ENCODE data around the gene IFI16. TPM values are rescaled to one million over a fixed set of nuclear protein-coding genes. Genes with fewer than 3 reads are reported as not detected.
"Not testable (repeated sequence)": the region's sequence is repeated elsewhere in the genome, so short reads cannot be mapped to it uniquely, and the experiment has no call there.

Gene IFI16
- total RNA-seq, 1 donor from 2014 or later, result 232 TPM

GRCh38 chr1:159040893-159041724, 31.4 kb downstream of the IFI16 start:
- H3K9me3 Mint-ChIP-seq, result no peaks in the 10 kb centered on the region
- H3K27ac Mint-ChIP-seq, result peak overlapping the region; percentile 67
- H3K36me3 Mint-ChIP-seq (ENCODE audit: low read depth), result peaks cover 57% of the 10 kb centered on the region
- H3K27me3 Mint-ChIP-seq (ENCODE audit: insufficient read depth), result no peaks in the 10 kb centered on the region
- H3K4me3 Mint-ChIP-seq, result no peak overlapping the region
- intact Hi-C loops (cut with micrococcal nuclease), result loop anchor here (2.0 kb wide), 1 partner anchor 14 kb away; no protein-coding TSS in a partner anchor
- H3K4me1 Mint-ChIP-seq (ENCODE audit: low read depth), result peaks cover 57% of the 10 kb centered on the region
- DNase-seq (ENCODE audit: low spot score), result no peak

GRCh38 chr1:159046486-159046885, 36.8 kb downstream of the IFI16 start:
- Mint-ChIP-seq H3K36me3 (ENCODE audit: low read depth) (peaks cover 61% of the 10 kb centered on the region), H3K27ac (peak overlapping the region; percentile 81), H3K4me3 (peak overlapping the region; percentile 17), H3K4me1 (ENCODE audit: low read depth) (peaks cover 63% of the 10 kb centered on the region)
- DNase-seq (ENCODE audit: low spot score); H3K9me3 Mint-ChIP-seq; H3K27me3 Mint-ChIP-seq (ENCODE audit: insufficient read depth): not testable (repeated sequence)
- intact Hi-C loops (cut with micrococcal nuclease), result loop anchor here (1.0 kb wide), 3 partner anchors 31 to 43 kb away; no protein-coding TSS in a partner anchor

GRCh38 chr1:159051436-159051835, 41.7 kb downstream of the IFI16 start:
- Mint-ChIP-seq H3K4me1 (ENCODE audit: low read depth) (peaks cover 71% of the 10 kb centered on the region), H3K27ac (peak overlapping the region; percentile 91), H3K36me3 (ENCODE audit: low read depth) (peaks cover 74% of the 10 kb centered on the region), H3K4me3 (no peak overlapping the region), H3K27me3 (ENCODE audit: insufficient read depth) (no peaks in the 10 kb centered on the region), H3K9me3 (no peaks in the 10 kb centered on the region)
- intact Hi-C loops (cut with micrococcal nuclease), result no loop called here
- no peak for DNase-seq (ENCODE audit: low spot score)

GRCh38 chr1:159054427-159054826, 44.7 kb downstream of the IFI16 start:
- Mint-ChIP-seq H3K4me1 (ENCODE audit: low read depth) (peaks cover 58% of the 10 kb centered on the region), H3K36me3 (ENCODE audit: low read depth) (peaks cover 69% of the 10 kb centered on the region), H3K9me3 (no peaks in the 10 kb centered on the region), H3K27ac (peak overlapping the region; percentile 75), H3K4me3 (no peak overlapping the region), H3K27me3 (ENCODE audit: insufficient read depth) (no peaks in the 10 kb centered on the region)
- intact Hi-C loops (cut with micrococcal nuclease), result no loop called here
- no peak for DNase-seq (ENCODE audit: low spot score)

GRCh38 chr1:159055181-159055641, 45.5 kb downstream of the IFI16 start:
- Mint-ChIP-seq H3K4me3 (no peak overlapping the region), H3K27ac (peak overlapping the region; percentile 56), H3K9me3 (no peaks in the 10 kb centered on the region), H3K4me1 (ENCODE audit: low read depth) (peaks cover 52% of the 10 kb centered on the region), H3K36me3 (ENCODE audit: low read depth) (peaks cover 70% of the 10 kb centered on the region), H3K27me3 (ENCODE audit: insufficient read depth) (no peaks in the 10 kb centered on the region)
- no peak for DNase-seq (ENCODE audit: low spot score)
- intact Hi-C loops (cut with micrococcal nuclease), result no loop called here

GRCh38 chr1:159056069-159056698, 46.5 kb downstream of the IFI16 start:
- H3K27ac Mint-ChIP-seq, result peak overlapping the region; percentile 47
- H3K9me3 Mint-ChIP-seq, result no peaks in the 10 kb centered on the region
- H3K4me3 Mint-ChIP-seq, result no peak overlapping the region
- H3K36me3 Mint-ChIP-seq (ENCODE audit: low read depth), result peaks cover 65% of the 10 kb centered on the region
- DNase-seq (ENCODE audit: low spot score), result no peak
- peaks cover 47% of the 10 kb centered on the region for H3K4me1 Mint-ChIP-seq (ENCODE audit: low read depth)
- H3K27me3 Mint-ChIP-seq (ENCODE audit: insufficient read depth), result no peaks in the 10 kb centered on the region
- intact Hi-C loops (cut with micrococcal nuclease), result no loop called here

- intact Hi-C loops (cut with micrococcal nuclease), result no loop called here
- no peak for DNase-seq (ENCODE audit: low spot score)
- H3K9me3 Mint-ChIP-seq, result no peaks in the 10 kb centered on the region
- H3K4me3 Mint-ChIP-seq, result no peak overlapping the region
- peaks cover 24% of the 10 kb centered on the region for H3K4me1 Mint-ChIP-seq (ENCODE audit: low read depth)
- H3K36me3 Mint-ChIP-seq (ENCODE audit: low read depth), result peaks cover 64% of the 10 kb centered on the region
- no peaks in the 10 kb centered on the region for H3K27me3 Mint-ChIP-seq (ENCODE audit: insufficient read depth)
- H3K27ac Mint-ChIP-seq, result no peak overlapping the region
Observed at GRCh38 chr1:159058751-159059150, 49.0 kb downstream of the IFI16 start.

GRCh38 chr1:159065106-159065505, 55.4 kb downstream of the IFI16 start:
- intact Hi-C loops (cut with micrococcal nuclease), result no loop called here

GRCh38 chr1:159066108-159066507, 56.4 kb downstream of the IFI16 start:
- peaks cover 52% of the 10 kb centered on the region for H3K36me3 Mint-ChIP-seq (ENCODE audit: low read depth)
- no peak overlapping the region for H3K27ac Mint-ChIP-seq
- H3K9me3 Mint-ChIP-seq, result no peaks in the 10 kb centered on the region
- intact Hi-C loops (cut with micrococcal nuclease), result no loop called here
- H3K4me3 Mint-ChIP-seq, result no peak overlapping the region
- H3K27me3 Mint-ChIP-seq (ENCODE audit: insufficient read depth), result no peaks in the 10 kb centered on the region
- no peak for DNase-seq (ENCODE audit: low spot score)
- peaks cover 29% of the 10 kb centered on the region for H3K4me1 Mint-ChIP-seq (ENCODE audit: low read depth)

More at GRCh38 chr1:159065106-159065505, 55.4 kb downstream of the IFI16 start:
- no peak overlapping the region for H3K4me3 Mint-ChIP-seq
- H3K27me3 Mint-ChIP-seq (ENCODE audit: insufficient read depth), result no peaks in the 10 kb centered on the region
- no peaks in the 10 kb centered on the region for H3K9me3 Mint-ChIP-seq
- peaks cover 49% of the 10 kb centered on the region for H3K36me3 Mint-ChIP-seq (ENCODE audit: low read depth)
- H3K27ac Mint-ChIP-seq, result no peak overlapping the region
- no peak for DNase-seq (ENCODE audit: low spot score)
- peaks cover 26% of the 10 kb centered on the region for H3K4me1 Mint-ChIP-seq (ENCODE audit: low read depth)

GRCh38 chr1:159067699-159068621, 58.3 kb downstream of the IFI16 start:
- peaks cover 43% of the 10 kb centered on the region for H3K4me1 Mint-ChIP-seq (ENCODE audit: low read depth)
- DNase-seq (ENCODE audit: low spot score), result no peak
- H3K27ac Mint-ChIP-seq, result peak overlapping the region; percentile 90
- peak overlapping the region; percentile 72 for H3K4me3 Mint-ChIP-seq
- intact Hi-C loops (cut with micrococcal nuclease), result loop anchor here (1.0 kb wide), 1 partner anchor 8 kb away; the partner anchor contains the start of gene AIM2
- no peaks in the 10 kb centered on the region for H3K27me3 Mint-ChIP-seq (ENCODE audit: insufficient read depth)
- peaks cover 48% of the 10 kb centered on the region for H3K36me3 Mint-ChIP-seq (ENCODE audit: low read depth)
- no peaks in the 10 kb centered on the region for H3K9me3 Mint-ChIP-seq

GRCh38 chr1:159068886-159069285, 59.2 kb downstream of the IFI16 start:
- DNase-seq (ENCODE audit: low spot score), result no peak
- Mint-ChIP-seq H3K27me3 (ENCODE audit: insufficient read depth) (no peaks in the 10 kb centered on the region), H3K9me3 (no peaks in the 10 kb centered on the region), H3K27ac (no peak overlapping the region), H3K4me1 (ENCODE audit: low read depth) (peaks cover 51% of the 10 kb centered on the region), H3K4me3 (no peak overlapping the region), H3K36me3 (ENCODE audit: low read depth) (peaks cover 42% of the 10 kb centered on the region)
- intact Hi-C loops (cut with micrococcal nuclease), result loop anchor here (1.0 kb wide), 1 partner anchor 7 kb away; the partner anchor contains the start of gene AIM2

GRCh38 chr1:159071970-159072582, 62.4 kb downstream of the IFI16 start:
- Mint-ChIP-seq H3K4me3 (peak overlapping the region; percentile 12), H3K9me3 (no peaks in the 10 kb centered on the region), H3K27ac (peak overlapping the region; percentile 37), H3K36me3 (ENCODE audit: low read depth) (peaks cover 25% of the 10 kb centered on the region), H3K27me3 (ENCODE audit: insufficient read depth) (no peaks in the 10 kb centered on the region), H3K4me1 (ENCODE audit: low read depth) (peaks cover 70% of the 10 kb centered on the region)
- DNase-seq (ENCODE audit: low spot score), result no peak
- intact Hi-C loops (cut with micrococcal nuclease), result loop anchor here (1.0 to 10.0 kb wide), 5 partner anchors 74 to 869 kb away; no protein-coding TSS in a partner anchor
